NCI-H1417 treated with DMSO at 0.1 percent for 48 hours (cell line): ENCODE measurements around the gene NPIPB8.
"Not testable (repeated sequence)": the region's sequence is repeated elsewhere in the genome, so short reads cannot be mapped to it uniquely, and the experiment has no call there.

Source experiments
- DNase-seq: peaks from one replicate; lab custom pipeline; 2025; lab: John Stamatoyannopoulos, UW

The NPIPB8 gene

DNA sequence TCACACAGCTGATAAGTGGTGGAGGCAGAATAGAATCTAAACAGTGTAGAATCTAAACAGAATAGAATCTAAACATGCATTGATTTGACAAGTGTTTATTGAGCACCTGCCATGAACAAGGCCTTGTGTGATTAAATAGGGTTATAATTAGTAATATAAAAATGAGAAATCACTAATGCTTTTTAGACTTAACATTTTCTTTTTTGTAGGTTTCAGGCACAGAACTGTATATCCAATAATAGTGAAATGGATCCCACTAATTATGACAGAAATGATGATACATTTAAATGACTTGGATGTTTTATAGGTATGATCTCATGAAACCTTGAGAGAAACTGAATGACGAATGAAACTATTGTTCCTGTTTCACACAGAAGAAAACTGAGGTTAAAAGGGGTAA lies at the start of gene NPIPB8:
TSS of gene NPIPB8 (plus strand) at position 301 of the 400 bp plus-strand sequence. CDS start 296 bp downstream, outside the sequence.
- DNase-seq, result not testable (repeated sequence)

DNA sequence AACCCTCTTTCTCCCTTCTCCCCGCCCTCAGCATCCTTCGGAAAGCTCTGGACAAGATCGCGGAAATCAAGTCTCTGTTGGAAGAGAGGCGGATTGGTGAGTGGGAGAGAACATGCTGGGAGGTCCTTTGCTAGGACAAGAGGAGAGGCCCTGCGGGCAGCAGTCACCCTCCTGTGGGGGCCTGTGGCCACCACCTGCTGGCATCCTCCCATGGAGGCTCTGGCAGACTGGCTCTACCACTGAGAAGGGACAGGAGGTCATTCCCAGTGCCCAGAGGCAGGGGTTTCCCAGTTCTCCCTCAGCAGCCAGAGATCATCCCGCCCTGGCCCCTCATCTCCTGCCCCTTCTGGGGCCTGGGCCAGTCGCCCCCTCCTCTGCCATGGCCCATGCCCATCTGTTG lies 48.8 kb upstream of the NPIPB8 start:
- no peak for DNase-seq

DNA sequence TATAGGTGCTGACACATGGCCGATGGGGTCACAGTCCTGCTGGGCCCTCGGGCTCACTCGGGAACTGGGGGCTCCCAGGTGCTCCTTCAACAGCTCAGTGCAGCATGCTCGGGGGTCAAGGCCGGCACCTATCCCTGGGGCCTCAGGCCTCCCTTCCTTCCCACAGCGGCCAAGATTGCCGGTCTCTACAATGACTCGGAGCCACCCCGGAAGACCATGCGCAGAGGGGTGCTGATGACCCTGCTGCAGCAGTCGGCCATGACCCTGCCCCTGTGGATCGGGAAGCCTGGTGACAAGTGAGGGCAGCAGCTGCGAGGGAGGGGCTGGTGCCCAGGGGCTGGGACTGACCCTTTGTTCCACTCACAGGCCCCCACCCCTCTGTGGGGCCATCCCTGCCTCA lies 47.9 kb upstream of the NPIPB8 start:
- DNase-seq, result no peak

DNA sequence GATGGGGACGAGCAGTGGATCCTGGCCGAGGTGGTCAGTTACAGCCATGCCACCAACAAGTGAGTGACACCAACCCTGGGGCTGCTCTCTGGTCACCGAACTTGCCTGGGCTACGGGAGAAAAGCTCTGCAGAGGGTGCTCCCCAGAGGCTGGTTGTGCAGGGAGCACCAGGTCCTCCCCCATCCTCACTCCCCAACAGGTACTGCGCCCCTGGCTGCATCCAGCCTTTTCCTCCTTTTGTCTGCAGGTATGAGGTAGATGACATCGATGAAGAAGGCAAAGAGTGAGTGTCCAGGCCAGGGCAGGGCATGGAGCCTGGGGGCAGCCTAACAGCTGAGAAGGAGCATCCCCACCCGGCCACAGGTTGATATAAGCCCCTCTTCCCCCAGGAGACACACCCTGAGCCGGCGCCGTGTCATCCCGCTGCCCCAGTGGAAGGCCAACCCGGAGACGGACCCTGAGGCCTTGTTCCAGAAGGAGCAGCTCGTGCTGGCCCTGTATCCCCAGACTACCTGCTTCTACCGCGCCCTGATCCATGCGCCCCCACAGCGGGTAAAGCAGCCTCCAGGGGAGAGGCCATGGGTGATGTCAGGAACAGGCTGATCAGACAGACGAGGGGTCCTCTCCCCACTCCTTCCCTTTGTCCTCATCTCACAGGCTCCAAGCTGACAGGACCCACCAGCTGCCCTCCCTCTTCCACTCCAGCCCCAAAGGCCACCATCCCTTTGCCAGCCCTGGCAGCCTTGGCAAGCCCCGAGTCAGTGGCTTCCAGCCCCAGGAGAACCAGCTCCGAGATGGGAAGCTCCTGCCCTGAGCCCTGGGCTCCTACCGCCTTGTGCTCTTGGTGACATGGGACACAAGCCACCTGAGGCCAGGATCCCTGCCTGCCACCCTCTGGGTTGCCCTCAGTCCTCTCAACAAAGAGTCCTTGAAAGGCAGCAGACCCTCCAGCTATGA lies 47.2 kb upstream of the NPIPB8 start:
- no peak for DNase-seq

DNA sequence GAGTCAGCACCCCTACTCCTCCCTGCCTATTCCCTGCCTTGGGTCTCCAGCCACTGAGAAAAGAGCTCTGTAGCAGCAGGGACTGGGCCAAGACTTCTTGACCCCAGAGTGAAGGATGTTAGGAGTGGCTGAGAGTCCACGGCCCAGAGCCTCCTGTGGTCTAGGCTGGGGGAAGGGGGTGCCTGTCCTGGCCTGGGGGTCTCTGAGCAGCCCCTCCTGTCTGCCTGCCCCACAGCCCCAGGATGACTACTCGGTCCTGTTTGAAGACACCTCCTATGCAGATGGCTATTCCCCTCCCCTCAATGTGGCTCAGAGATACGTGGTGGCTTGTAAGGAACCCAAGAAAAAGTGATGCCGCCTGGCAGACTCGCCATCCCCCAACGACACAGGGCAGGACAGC lies 46.5 kb upstream of the NPIPB8 start:
- no peak for DNase-seq

DNA sequence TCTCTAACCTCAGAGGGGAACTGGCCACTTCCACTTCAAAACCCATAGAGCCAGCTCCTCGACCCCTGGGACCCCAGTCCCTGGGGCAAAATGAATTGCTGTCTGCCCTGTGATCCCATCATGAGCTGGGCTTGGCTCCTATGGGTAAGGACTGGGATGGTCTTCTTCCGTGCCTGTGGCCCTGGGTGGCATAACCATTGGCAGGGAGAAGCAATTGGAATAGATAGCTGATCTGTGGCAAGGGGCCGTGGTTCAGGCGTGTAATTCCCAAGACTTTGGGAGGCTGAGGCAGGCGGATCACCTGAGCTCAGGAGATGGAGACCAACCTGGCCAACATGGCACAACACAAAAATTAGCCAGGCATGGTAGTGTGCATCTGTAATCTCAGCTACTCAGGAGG lies 45.4 kb upstream of the NPIPB8 start:
- DNase-seq, result no peak

DNA sequence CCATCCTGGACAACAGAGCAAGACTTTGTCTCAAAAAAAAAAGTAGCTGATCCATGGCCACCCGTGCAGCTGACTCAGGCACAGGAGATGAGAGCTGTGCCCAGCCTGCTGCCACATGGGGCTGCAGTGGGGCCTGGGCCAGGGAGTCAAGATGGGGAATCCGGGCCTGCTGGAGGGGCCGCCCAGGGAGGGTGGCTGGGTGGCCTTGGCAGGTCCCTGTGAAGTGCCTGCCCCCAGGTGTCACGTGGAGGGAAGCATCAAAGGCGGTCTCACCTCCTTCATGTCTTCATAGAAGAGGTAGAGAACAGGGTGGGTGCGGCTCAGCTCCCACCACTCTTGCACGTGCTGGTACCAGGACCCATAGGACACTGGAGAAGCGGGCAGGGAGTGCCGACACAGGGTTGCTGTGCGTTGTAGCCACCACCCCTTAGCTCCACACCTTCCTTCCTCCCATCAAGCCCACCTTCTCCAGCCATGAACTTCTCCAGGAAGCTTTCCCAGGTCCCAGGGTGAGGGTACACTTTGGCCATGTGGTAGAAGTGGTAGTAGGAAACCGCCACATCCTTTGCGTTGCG lies 44.8 kb upstream of the NPIPB8 start:
- DNase-seq, result no peak

DNA sequence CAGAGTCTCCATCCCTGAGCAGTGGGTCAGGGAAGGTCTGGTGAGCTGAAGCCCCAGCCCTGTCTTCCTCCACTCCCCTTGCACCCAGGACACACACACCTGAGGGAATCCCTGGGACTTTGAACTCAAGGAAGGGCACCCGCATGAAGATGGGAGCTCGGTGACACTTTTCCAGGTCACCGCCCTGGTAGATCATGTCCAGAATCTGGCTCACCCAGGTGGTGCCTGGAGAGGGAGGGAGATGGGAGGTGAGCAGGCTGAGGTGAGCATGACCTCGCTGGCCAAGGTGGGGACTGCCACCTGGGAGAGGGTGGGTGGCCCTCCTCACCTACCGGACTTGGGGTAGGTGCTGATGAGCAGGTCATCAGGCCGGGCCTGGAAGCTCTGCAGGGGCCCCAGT lies 42.4 kb upstream of the NPIPB8 start:
- DNase-seq, result not testable (repeated sequence)

DNA sequence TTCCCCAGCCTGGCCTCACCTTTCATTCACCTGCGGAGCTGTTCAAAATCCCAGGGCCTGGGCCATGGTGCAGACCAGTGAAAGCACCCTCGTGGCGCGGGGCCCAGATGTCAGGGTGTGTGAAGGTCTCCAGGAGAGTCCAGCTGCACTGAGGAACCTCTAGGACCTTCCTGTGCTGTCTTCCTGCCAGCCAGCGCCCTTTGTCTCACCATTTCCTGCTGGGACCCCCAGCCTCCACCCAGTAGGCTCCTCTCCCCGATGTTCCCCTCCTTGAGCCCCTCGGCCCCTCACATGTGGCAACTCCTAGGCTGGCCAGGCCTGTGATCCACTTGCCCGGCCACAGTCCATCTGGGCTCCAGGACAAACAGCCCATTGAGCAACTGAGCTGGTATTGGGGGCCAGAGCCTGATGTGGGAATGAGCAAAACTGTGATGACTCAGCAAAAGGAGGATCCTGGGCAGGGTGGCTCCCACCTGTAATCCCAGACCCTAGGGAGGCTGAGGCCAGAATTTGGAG lies 41.7 kb upstream of the NPIPB8 start:
- DNase-seq, result no peak

DNA sequence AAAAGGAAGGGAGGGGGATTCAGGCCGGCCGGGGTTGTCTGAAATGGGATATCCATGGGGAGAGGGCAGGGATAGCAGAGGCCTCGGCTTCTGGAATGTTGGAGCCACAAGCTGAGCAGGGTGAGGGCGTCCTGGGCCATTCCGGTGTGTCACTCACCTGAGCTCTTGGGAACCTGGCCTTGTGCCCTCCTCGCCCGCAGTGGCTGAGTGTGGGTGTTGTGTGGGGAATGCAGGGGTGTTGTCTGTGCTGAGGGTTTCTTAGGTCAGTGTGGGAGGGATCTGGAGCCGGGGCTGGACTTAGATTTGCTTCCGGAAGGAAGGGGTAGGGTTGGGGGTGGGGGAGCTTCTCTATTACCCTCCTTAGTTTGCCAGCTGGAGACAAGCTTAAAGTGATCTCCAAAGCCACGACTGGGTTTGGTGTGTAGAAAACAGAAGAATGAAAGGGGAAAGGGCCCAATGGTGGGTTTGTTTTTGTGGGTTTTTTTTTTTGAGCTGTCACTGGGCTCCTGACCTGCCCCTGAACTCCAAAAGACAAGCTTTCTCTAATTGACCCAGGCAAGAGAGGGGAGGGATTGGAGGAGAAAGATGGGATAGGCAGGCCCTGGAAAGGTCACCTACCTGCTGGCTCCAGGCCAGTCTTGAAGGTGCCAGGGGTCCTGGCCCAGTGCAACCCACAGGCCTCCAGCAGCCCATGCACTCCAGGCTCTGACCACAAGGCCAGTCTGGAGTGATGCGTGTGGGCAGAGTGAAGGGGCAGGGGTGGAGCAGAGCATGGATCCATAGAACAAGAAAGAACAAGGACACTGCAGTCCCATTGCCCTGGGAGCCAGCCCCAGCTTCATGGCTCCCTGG lies 40.8 kb upstream of the NPIPB8 start, which contains the start of gene SULT1A2:
TSS of gene SULT1A2 (minus strand) at position 211 of the 852 bp plus-strand sequence. CDS start 1,120 bp downstream, outside the sequence.
- DNase-seq, result no peak

DNA sequence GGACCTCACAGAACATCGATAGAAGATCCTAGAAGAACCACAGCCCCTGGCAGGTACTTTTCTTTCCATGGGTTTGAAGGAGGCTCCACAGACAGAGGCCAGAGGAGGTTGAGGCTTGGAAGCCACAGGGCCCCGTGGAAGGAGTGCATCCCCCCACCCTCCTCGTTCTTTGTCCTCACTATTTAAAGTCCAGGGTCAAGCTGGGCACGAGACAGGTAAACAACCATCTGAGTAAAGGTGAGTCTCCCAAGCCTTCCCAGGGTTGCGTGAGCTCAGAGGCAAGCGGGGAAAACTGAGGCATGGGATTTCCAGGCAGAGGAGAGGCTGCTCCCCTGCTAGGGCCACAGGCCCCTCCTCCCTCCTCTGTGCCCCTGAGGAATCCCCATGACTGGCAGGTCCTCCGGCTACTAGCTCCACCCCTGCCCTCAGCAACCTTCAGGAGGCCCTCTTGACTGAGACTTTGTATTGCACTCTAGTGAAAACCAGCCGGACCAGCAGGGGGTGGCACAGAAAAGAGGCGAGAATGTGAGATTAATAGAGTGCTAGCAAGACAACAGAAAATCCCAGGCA lies 40.1 kb upstream of the NPIPB8 start:
- no peak for DNase-seq

DNA sequence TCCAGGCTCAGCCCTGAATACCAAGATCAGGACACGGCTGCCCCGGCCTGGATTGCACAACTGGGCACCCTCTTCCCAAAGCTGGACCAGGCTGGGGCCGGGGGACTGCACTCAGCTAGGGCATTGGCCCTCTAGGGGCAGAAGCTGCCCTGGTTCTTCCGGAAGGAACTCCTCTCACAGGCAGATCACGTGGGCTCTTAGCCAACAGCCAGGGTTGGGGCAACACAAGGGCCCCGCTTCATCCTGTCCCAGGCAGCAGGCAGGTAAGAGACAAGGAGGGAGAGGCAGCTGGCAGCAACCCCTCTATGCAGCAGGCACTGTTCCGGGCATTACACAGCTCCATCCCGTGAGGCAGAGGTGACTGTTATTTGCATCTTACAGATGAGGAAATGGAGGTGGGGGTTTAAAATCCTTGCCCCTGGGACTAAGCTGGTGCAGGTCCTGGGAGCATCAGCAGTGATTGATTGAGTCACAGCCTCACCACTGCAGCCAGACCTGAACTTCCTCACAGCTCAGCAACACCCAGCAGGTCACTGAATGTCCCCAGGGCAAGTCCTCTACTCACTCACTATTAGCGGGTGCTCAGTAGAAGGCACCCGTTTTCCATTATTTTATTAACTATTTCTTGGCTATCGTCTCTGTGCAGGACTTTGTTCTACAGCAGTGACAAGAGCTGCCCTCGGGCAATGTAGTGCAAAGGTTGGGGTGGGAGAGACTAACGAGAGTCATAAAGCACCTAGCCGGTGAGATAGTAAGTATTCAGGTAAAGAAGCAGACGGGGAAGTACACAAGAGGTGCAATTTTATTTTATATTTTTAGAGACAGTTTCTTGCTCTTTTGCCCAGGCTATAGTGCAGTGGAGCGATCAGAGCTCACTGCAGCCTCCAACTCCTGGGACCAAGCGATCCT lies 38.2 kb upstream of the NPIPB8 start:
- DNase-seq, result not testable (repeated sequence)

DNA sequence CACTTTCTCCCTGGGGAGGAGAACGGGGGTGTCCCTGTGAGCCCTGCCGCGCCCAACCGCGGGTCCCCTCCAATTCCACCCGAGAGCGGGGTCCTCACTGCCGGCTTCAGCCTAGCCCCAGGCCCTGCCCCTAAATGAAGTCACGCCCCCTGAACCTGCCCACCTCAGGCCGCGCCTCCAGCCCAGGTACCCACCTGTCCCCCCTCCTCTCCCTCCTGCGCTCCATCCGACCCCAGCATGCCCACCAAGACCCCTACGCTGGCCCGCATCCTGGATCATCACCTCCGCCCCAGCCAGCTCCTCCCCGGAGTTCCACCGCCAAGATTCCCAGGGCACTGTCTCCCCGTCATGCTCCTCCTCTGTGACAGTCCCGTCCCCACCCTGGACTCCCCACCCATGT lies 36.9 kb upstream of the NPIPB8 start:
- not testable (repeated sequence) for DNase-seq

DNA sequence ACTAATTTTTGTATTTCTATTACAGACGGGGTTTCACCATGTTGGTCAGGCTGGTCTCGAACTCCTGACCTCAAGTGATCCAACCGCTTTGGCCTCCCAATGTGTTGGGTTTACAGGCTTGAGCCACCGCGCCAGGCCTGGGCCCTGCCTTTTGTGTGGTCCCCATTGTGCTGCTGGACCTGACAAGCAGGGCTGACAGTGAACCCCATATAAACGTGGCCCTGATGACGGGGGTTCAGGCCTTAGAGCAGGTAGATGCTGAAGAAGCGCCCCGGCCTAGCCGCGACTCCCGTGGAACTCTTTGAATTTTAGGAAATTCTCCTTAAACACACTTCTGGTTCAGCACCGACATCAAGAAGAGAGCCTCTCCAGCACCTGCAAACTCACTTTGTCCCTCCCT lies 36.3 kb upstream of the NPIPB8 start:
- DNase-seq, result not testable (repeated sequence)

DNA sequence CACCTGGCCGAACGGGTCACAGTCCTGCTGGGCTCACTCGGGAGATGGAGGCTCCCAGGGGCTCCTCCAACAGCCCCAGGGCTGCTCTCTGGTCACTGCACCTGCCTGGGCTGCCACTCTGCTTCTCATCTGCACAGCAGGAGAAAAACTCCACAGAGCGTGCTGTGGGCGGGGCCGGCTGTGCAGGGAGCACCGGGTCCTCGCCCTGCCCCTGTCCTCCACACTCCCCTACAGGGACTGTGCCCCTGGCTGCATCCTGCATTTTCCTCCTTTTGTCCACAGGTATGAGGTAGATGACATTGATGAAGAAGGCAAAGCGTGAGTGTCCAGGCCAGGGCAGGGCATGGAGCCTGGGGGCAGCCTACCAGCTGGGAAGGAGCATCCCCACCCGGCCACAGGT lies 35.8 kb upstream of the NPIPB8 start:
- not testable (repeated sequence) for DNase-seq

DNA sequence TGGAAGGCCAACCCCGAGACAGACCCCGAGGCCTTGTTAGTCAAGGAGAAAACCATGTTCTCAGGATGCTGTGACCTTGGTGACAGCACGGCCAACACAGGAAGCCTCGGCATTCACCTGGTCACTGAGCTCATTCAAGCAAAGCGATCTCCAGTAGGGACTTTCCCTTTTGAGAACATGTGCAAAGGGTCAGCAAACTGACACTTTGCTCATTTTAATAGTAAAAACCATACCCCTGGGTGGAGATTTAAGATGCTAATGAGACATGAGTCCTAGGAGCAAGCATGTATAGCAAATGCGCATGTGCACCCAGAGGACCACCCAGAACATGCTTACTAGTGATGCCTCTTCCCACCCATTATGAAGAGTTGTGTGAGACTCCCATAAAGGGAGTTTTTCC lies 35.3 kb upstream of the NPIPB8 start:
- no peak for DNase-seq

DNA sequence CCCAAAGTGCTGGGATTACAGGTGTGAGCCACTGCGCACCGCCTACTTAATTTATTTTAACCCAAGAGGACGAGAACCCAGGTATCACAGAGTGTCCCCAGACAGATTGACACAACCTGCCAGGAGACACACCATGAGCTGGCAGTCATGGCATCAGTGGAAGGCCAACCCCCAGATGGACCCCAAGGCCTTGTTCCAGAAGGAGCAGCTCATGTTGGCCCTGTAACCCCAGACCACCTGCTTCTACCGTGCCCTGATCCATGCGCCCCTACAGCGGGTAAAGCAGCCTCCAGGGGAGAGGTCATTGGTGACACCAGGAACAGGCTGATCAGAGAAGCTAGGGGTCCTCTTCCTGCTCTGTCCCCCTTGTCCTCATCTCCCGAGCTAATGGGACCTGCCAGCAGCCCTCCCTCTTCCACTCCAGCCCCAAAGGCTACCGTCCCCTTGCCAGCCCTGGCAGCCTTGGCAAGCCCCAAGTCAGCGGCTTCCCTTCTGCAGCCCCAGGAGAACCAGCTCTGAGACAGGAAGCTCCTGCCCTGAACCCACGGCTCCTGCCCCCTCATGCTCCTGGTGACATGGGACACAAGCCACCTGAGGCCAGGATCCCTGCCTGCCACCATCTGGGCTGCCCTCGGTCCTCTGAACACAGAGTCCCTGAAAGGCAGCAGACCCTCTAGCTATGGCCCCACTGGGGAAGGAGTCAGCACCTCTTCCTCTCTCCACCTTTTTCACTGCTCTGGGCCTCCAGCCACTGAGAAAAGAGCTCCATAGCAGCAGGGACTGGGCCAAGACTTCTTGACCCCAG lies 34.3 kb upstream of the NPIPB8 start:
- DNase-seq, result no peak

DNA sequence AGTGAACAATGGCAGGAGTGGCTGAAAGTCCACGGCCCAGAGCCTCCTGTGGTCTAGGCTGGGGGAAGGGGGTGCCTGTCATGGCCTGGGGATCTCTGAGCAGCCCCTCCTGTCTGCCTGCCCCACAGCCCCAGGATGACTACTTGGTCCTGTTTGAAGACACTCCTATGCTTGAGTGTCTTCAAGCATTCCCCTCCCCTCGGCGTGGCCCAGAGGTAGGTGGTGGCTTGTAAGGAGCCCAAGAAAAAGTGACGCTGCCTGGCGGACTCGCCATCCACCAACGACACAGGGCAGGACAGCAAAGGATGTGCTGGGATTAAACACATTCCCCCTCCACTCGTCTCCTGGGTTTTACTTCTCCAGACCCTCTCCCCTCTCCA lies 33.7 kb upstream of the NPIPB8 start:
- no peak for DNase-seq

DNA sequence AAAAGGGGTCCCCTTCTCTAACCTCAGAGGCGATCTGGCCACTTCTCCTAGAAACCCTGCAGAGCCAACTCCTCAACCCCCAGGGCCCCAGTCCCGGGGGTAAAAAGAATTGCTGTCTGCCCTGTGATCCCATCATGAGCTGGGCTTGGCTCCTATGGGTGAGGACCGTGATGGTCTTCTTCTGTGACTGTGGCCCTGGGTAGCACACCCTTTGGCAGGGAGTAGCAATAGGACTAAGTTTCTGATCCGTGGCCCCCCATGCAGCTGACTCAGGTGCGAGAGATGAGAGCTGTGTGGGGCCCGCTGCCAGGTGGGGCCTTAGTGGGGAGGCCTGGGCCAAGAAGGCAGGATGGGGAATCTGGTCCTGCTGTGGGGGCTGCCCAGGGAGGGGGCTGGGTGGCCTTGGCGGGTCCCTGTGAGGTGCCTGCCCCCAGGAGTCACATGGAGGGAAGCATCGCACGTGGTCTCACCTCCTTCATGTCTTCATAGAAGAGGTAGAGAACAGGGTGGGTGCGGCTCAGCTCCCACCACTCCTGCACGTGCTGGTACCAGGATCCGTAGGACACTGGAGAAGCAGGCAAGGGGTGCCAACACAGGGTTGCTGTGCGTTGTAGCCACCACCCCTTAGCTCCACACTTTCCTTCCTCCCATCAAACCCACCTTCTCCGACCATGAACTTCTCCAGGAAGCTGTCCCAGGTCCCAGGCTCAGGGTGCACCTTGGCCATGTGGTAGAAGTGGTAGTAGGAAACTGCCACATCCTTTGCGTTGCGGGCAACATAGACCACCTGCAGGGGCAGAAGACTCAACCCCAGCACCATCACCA lies 31.4 kb upstream of the NPIPB8 start:
- no peak for DNase-seq
